ENCODE results near the gene TAL1. TPM values are rescaled to one million over a fixed set of nuclear protein-coding genes. Genes with fewer than 3 reads are reported as not detected.

TAL1 gene
- total and polyA plus RNA-seq, 2 of the 13 experiments (the other 11 are each of a cell fraction or from before 2014, with no cell fraction given) = 0.05 TPM; not detected in 1

- no peaks in the 10 kb centered on the region for H3K9me3 ChIP-seq (ENCODE audit: low read length)
- no peaks in the 10 kb centered on the region for H4K20me1 ChIP-seq (ENCODE audit: insufficient read depth, low read length)
- H3K79me2 ChIP-seq (ENCODE audit: insufficient read depth, low read length) = peaks cover 3% of the 10 kb centered on the region
- CTCF ChIA-PET (ENCODE audit: low intra/inter-chr PET ratio, low total read pairs) = no interaction called here
- H3K4me2 ChIP-seq (ENCODE audit: low read depth, low read length) = no peak overlapping the region
- POLR2A ChIA-PET = no interaction called here
- H3K27ac ChIP-seq (ENCODE audit: extremely low read length, insufficient read depth, low read length) = no peak overlapping the region
- BruUV-seq (replicated peaks) = no TSS peak
- no peak for ATAC-seq
- intact Hi-C loops (cut with micrococcal nuclease; ENCODE audit: unreplicated experiment) (no loop called here), in situ Hi-C loops (cut with HindIII; ENCODE audit: extremely low pct_ligation_motif_present, low pct_unique_long_range_greater_than_20kb) (no loop called here)
- no peak overlapping the region for H3K4me3 ChIP-seq (replicated peaks in 1 of 3; ENCODE audit: insufficient read depth in 1 of 3, low read depth in 2 of 3, low read length in 3 of 3)
- peaks cover 9 to 60% of the 10 kb centered on the region in 2 experiments for H3K36me3 ChIP-seq (replicated peaks in 1 of 2; ENCODE audit: control insufficient read depth in 1 of 2, insufficient read depth in 2 of 2, low read length in 2 of 2)
- H3K4me1 ChIP-seq (ENCODE audit: insufficient read depth, low read length) = no peaks in the 10 kb centered on the region
- H2AFZ ChIP-seq (ENCODE audit: low read length) = no peak overlapping the region
- no peak overlapping the region for H3K9ac ChIP-seq (ENCODE audit: insufficient read depth, low read depth, low read length)
- no peak for FAIRE-seq
- TF ChIP-seq CBX1 (IDR thresholded peaks at IDR 0.05; ENCODE audit: low read depth) (no peak), NPAS2 (CRISPR knock-in tag; IDR thresholded peaks at IDR 0.05; ENCODE audit: borderline replicate concordance) (no peak), ZNF496 (CRISPR knock-in tag; IDR thresholded peaks at IDR 0.05; ENCODE audit: insufficient replicate concordance) (no peak), ZNF12 (CRISPR knock-in tag; IDR thresholded peaks at IDR 0.05) (no peak), KAT2B (IDR thresholded peaks at IDR 0.05; ENCODE audit: borderline replicate concordance, low read depth, low read length) (no peak), ZNF138 (CRISPR knock-in tag; IDR thresholded peaks at IDR 0.05; ENCODE audit: low read depth) (no peak), HOXA9 (CRISPR knock-in tag; IDR thresholded peaks at IDR 0.05; ENCODE audit: borderline replicate concordance) (no peak), ZIK1 (CRISPR knock-in tag; IDR thresholded peaks at IDR 0.05; ENCODE audit: borderline replicate concordance, low read depth) (no peak), ZNF747 (CRISPR knock-in tag; IDR thresholded peaks at IDR 0.05; ENCODE audit: borderline replicate concordance) (no peak)
- TF ChIP-seq, protein P1, sequence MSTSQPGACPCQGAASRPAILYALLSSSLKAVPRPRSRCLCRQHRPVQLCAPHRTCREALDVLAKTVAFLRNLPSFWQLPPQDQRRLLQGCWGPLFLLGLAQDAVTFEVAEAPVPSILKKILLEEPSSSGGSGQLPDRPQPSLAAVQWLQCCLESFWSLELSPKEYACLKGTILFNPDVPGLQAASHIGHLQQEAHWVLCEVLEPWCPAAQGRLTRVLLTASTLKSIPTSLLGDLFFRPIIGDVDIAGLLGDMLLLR (CRISPR knock-in tag; IDR thresholded peaks at IDR 0.05) = no peak
- TF ChIP-seq, protein P2, sequence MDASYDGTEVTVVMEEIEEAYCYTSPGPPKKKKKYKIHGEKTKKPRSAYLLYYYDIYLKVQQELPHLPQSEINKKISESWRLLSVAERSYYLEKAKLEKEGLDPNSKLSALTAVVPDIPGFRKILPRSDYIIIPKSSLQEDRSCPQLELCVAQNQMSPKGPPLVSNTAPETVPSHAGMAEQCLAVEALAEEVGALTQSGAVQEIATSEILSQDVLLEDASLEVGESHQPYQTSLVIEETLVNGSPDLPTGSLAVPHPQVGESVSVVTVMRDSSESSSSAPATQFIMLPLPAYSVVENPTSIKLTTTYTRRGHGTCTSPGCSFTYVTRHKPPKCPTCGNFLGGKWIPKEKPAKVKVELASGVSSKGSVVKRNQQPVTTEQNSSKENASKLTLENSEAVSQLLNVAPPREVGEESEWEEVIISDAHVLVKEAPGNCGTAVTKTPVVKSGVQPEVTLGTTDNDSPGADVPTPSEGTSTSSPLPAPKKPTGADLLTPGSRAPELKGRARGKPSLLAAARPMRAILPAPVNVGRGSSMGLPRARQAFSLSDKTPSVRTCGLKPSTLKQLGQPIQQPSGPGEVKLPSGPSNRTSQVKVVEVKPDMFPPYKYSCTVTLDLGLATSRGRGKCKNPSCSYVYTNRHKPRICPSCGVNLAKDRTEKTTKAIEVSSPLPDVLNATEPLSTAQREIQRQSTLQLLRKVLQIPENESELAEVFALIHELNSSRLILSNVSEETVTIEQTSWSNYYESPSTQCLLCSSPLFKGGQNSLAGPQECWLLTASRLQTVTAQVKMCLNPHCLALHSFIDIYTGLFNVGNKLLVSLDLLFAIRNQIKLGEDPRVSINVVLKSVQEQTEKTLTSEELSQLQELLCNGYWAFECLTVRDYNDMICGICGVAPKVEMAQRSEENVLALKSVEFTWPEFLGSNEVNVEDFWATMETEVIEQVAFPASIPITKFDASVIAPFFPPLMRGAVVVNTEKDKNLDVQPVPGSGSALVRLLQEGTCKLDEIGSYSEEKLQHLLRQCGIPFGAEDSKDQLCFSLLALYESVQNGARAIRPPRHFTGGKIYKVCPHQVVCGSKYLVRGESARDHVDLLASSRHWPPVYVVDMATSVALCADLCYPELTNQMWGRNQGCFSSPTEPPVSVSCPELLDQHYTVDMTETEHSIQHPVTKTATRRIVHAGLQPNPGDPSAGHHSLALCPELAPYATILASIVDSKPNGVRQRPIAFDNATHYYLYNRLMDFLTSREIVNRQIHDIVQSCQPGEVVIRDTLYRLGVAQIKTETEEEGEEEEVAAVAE (CRISPR knock-in tag; IDR thresholded peaks at IDR 0.05; ENCODE audit: borderline replicate concordance) = no peak
- TF ChIP-seq, protein P3, sequence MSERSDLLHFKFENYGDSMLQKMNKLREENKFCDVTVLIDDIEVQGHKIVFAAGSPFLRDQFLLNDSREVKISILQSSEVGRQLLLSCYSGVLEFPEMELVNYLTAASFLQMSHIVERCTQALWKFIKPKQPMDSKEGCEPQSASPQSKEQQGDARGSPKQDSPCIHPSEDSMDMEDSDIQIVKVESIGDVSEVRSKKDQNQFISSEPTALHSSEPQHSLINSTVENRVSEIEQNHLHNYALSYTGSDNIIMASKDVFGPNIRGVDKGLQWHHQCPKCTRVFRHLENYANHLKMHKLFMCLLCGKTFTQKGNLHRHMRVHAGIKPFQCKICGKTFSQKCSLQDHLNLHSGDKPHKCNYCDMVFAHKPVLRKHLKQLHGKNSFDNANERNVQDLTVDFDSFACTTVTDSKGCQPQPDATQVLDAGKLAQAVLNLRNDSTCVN (CRISPR knock-in tag; IDR thresholded peaks at IDR 0.05; ENCODE audit: borderline replicate concordance) = no peak
- no peaks in the 10 kb centered on the region; a peak in 1 of 5 replicates for H3K27me3 ChIP-seq (ENCODE audit: control insufficient read depth in 1 of 2, insufficient read depth in 2 of 2, low read length in 2 of 2)
- 100% methylated on average over 3 of the region's 3 CpGs for WGBS (ENCODE audit: low lambda C conversion rate)
- no peak for DNase-seq (ENCODE audit: low spot score)
These were observed 48.1 kb upstream of the TAL1 start for GRCh38 chr1:47280142-47280541.
